GM12801 (cell line): ENCODE results near the gene C3orf70.

ENCODE experiments used
- TF ChIP-seq, protein P1 (sequence below): IDR thresholded peaks from one replicate; pipeline ENCODE4 v1.5.1; 2011; ENCODE audit warnings: control low read depth; ENCODE audit not compliant: insufficient read length; ENCODE audit errors: extremely low read depth

C3orf70 gene

DNA sequence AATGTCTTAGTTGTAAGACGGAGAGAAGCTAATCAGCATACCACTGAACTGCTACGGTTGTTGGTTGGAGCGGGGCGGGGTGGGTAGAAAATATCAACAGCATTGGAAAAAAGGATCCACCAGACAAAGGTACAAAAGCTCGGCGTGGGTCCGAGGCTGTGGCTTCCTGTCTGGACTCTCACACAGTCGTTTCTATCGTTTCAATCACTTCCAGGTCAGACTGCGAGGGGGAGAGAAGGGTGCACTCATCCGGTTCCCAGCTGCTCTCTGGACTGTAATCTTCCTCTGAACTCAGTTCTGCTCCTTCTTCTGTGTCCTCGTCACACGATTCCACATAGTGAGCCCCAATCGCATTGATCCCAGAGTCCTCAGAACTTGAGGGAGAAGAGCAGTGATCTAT is 70.0 kb downstream of the C3orf70 start:
- TF ChIP-seq, protein P1, sequence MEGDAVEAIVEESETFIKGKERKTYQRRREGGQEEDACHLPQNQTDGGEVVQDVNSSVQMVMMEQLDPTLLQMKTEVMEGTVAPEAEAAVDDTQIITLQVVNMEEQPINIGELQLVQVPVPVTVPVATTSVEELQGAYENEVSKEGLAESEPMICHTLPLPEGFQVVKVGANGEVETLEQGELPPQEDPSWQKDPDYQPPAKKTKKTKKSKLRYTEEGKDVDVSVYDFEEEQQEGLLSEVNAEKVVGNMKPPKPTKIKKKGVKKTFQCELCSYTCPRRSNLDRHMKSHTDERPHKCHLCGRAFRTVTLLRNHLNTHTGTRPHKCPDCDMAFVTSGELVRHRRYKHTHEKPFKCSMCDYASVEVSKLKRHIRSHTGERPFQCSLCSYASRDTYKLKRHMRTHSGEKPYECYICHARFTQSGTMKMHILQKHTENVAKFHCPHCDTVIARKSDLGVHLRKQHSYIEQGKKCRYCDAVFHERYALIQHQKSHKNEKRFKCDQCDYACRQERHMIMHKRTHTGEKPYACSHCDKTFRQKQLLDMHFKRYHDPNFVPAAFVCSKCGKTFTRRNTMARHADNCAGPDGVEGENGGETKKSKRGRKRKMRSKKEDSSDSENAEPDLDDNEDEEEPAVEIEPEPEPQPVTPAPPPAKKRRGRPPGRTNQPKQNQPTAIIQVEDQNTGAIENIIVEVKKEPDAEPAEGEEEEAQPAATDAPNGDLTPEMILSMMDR, result no peak

DNA sequence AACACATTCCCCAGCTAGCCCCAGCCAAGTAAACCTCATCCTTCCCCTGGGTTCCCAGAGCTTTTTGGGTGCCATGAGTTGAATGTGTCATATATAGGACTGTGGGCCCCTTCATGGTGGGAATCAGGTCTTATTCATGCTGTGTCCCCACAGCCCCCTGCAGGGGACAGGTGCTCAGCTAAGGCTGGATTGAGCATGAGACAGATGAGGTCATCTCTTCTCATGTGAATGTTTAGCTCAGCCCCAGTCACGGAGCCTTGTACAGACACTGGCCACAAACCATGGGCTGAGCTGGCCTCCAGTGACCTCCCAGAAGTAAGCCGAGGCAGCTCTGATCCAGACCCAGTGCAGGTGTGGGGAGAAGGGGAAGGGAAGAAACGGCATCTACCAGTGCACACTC is 70.7 kb downstream of the C3orf70 start:
- TF ChIP-seq, protein P1, result no peak

DNA sequence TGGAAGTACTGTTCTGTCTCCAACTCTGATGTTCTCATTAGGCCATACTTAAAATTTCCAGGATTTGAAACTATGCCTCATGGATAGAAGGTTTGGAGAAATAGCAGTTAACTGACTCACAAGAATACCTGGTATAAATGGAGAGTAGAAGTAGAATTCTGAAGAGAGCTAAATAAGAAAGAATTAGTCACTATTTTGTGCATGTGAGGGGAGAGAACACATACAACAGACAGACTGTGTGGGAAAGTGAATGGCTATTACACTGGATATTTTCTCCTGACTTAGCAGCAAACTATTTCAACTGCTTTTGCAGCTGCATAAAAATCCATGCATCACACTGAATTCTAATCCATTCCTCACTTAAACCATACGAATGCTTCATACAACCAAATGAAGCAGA is 71.3 kb downstream of the C3orf70 start:
- TF ChIP-seq, protein P1, result no peak

DNA sequence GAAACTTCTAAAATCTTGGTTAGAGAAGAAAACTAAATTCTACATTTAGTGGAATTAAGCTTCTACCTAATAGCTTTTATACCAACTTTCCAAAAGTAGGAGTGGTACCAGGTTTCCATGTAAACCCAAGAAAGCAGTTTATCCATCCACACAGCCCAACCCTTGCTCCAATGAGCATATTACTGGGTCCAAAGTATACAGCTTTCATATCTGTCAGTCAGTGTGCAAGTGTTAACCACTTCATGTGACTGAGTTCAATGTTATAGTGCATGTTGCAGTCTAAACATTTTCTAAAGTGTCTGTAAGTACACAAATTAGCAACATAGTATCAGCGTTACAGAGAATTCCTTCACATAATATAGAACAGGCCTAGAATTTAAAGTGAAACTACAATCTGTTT is 73.2 kb downstream of the C3orf70 start:
- TF ChIP-seq, protein P1, result no peak

DNA sequence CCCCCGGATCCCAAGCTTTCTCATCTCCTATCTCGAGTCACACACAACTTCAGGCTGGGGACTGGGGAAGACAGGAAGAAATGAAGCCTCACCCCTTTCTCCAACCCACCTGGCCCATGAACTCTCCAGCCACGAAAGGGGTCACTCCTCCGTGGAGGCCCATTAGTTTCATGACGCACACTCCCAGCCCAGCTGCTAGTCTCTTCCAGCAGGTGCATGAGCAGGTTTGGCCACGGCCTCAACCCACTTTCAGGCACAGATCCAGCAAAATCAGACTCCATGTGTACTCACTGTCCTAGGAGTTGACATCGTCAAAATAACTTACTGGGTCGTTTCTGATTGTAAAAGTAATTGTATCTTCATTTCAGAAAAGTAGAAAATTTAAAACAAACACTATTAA is 76.6 kb downstream of the C3orf70 start:
- TF ChIP-seq, protein P1, result no peak

DNA sequence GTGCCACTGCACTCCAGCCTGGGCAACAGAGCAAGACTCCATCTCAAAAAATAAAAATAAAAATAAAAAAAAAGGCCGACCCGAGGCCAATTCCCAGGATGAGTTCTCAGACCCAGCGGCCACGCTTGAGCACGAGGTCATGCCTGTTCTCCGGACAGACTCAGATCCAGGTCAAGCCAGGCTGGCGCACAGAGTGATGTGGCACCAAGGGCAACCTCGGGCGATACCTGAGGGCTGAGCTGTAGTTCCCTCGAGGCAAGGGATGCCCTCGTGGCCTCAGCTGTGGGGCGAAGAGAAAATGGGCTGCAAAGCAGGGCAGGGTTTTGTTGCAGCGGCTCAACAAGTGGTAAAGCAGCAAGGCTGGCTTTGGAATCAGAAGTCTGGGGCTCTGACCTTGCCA is 77.3 kb downstream of the C3orf70 start:
- TF ChIP-seq, protein P1, result no peak

DNA sequence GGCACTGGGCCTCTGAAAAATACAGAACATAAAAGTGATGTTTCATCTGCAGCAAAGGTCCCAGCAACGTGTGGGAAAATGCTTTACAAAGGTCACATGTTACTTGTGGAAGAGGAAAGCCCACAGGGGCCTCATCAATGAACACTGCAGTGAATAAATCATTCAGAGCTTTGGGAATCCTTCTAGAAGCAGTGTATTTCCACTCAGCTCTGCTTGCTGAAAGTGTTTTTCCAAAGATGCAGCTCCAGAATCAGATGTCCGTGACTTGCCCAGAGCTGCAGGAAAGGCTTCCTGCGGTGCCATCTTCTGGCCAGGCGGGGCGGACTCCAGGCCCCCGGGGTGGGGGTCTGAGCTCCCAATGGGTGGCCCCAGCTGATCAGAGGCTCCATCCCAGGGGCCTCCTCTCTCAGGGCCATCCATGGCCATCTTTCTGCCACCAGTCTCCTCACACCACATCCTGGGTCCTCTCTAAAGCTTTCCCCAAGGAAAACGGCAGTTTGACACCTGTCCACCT is 81.5 kb downstream of the C3orf70 start:
- TF ChIP-seq, protein P1, result no peak
